HG02840 (cell line): ENCODE data around the gene TBC1D1.

Experiments used
- ATAC-seq: cut with Tn5 transposase; IDR thresholded peaks from one replicate; pipeline ENCODE4 v1.9.1; 2021; ENCODE audit warnings: mild to moderate bottlenecking, moderate library complexity, moderate number of reproducible peaks; ENCODE audit not compliant: unreplicated experiment, low FRiP score

Gene TBC1D1

GRCh38 chr4:38068107-38068506, 177.2 kb downstream of the TBC1D1 start:
- ATAC-seq, result no peak

GRCh38 chr4:38069271-38069760, 178.4 kb downstream of the TBC1D1 start:
- ATAC-seq, result no peak

GRCh38 chr4:38071801-38072431, 181.0 kb downstream of the TBC1D1 start:
- ATAC-seq, result no peak

GRCh38 chr4:38072578-38072977, 181.7 kb downstream of the TBC1D1 start:
- no peak for ATAC-seq

- no peak for ATAC-seq
Measured at GRCh38 chr4:38073596-38074234, 182.8 kb downstream of the TBC1D1 start.

GRCh38 chr4:38075370-38076152, 184.7 kb downstream of the TBC1D1 start:
- ATAC-seq, result no peak

GRCh38 chr4:38076153-38076669, 185.3 kb downstream of the TBC1D1 start:
- ATAC-seq, result no peak

GRCh38 chr4:38077791-38078489, 187.1 kb downstream of the TBC1D1 start:
- no peak for ATAC-seq

GRCh38 chr4:38078590-38079421, 187.9 kb downstream of the TBC1D1 start:
- ATAC-seq, result no peak

GRCh38 chr4:38080061-38080974, 189.4 kb downstream of the TBC1D1 start:
- ATAC-seq, result no peak

GRCh38 chr4:38082021-38082420, 191.1 kb downstream of the TBC1D1 start:
- ATAC-seq, result no peak

GRCh38 chr4:38082424-38083385, 191.8 kb downstream of the TBC1D1 start:
- ATAC-seq, result no peak

GRCh38 chr4:38084877-38085711, 194.2 kb downstream of the TBC1D1 start:
- ATAC-seq, result no peak

GRCh38 chr4:38085751-38086150, 194.9 kb downstream of the TBC1D1 start:
- no peak for ATAC-seq

GRCh38 chr4:38086151-38086848, 195.4 kb downstream of the TBC1D1 start:
- ATAC-seq, result no peak

- no peak for ATAC-seq
Measured at GRCh38 chr4:38086849-38087226, 196.0 kb downstream of the TBC1D1 start.
